Stomach (tissue), 4 donors: Measurements from ENCODE around the gene HHIPL1.

Experiments
- POLR2AphosphoS5 ChIP-seq, 3 donors: sonication (generic); formaldehyde crosslinking; IDR thresholded peaks; one replicate each; pipeline ENCODE4 v1.6.1; 2016; ENCODE audit warnings: antibody characterized with exemption in 3 of 3
- TF ChIP-seq, protein P1 (sequence below), 7 experiments: fragments of 450-650 bp in 4 of 7; fragments of 200-600 bp in 3 of 7; sonication (generic) in 3 of 7; IDR thresholded peaks; one replicate each; pipeline ENCODE4 v1.5.1; 2016 to 2019; ENCODE audit warnings: antibody characterized with exemption in 7 of 7, control low read depth in 2 of 7, mild to moderate bottlenecking in 1 of 7

GRCh38 chr14:99633918-99634317, 11.0 kb upstream of the HHIPL1 start:
- no peak for TF ChIP-seq POLR2AphosphoS5 (IDR thresholded peaks at IDR 0.05)
- TF ChIP-seq, protein P1, sequence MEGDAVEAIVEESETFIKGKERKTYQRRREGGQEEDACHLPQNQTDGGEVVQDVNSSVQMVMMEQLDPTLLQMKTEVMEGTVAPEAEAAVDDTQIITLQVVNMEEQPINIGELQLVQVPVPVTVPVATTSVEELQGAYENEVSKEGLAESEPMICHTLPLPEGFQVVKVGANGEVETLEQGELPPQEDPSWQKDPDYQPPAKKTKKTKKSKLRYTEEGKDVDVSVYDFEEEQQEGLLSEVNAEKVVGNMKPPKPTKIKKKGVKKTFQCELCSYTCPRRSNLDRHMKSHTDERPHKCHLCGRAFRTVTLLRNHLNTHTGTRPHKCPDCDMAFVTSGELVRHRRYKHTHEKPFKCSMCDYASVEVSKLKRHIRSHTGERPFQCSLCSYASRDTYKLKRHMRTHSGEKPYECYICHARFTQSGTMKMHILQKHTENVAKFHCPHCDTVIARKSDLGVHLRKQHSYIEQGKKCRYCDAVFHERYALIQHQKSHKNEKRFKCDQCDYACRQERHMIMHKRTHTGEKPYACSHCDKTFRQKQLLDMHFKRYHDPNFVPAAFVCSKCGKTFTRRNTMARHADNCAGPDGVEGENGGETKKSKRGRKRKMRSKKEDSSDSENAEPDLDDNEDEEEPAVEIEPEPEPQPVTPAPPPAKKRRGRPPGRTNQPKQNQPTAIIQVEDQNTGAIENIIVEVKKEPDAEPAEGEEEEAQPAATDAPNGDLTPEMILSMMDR (IDR thresholded peaks at IDR 0.05) = no peak
